ENCODE measurements around the gene NTRK3. TPM values are rescaled to one million over a fixed set of nuclear protein-coding genes. Genes with fewer than 3 reads are reported as not detected.

The NTRK3 gene
- total RNA-seq, 2 donors from 2014 or later: 4.2 to 7.2 TPM

DNA sequence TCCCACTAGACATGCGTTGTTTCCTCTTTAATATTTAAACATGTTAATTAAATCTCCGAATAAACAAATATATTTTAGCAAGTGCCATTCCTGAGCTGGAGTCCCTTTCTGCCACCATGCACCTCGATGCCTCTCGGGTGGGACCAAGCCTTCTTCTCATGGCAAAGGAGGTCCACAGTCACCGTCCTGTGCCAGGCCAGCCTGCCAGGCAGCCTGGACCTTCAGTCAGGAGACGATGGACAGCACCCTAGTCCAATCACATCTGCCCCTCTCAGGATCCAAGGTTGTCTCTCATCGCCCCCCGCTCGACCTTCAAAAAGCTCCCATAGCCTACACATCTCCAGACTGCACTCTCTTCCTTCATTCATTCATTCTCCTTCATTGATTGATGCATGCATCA, 22.6 kb downstream of the NTRK3 start:
- WGBS: 94% methylated on average over 9 of the region's 9 CpGs
- H3K4me3 ChIP-seq: no peak overlapping the region

DNA sequence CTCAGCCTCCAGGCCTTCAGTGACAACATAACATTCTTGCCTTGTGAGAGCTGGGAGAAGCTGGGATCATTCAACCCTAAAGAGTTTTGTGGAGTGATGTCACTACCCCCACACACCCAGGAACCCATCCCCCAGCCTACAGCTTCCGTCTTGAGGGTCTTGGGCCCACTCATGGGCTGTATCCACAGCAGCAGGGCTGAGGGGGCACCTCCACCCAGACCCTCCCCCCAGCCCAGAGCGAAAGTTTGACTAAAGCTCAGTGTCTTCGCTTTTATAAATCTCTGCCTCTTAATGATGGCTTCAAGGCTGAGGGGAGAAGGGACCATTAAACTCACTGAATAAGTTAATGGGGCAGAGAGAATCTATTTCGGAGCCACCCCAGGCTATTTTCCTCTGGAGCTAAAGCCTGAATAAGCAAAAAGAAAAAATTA, 23.8 kb downstream of the NTRK3 start:
- no peak for TF ChIP-seq POLR2AphosphoS5 (IDR thresholded peaks at IDR 0.05)
- TF ChIP-seq, protein P1, sequence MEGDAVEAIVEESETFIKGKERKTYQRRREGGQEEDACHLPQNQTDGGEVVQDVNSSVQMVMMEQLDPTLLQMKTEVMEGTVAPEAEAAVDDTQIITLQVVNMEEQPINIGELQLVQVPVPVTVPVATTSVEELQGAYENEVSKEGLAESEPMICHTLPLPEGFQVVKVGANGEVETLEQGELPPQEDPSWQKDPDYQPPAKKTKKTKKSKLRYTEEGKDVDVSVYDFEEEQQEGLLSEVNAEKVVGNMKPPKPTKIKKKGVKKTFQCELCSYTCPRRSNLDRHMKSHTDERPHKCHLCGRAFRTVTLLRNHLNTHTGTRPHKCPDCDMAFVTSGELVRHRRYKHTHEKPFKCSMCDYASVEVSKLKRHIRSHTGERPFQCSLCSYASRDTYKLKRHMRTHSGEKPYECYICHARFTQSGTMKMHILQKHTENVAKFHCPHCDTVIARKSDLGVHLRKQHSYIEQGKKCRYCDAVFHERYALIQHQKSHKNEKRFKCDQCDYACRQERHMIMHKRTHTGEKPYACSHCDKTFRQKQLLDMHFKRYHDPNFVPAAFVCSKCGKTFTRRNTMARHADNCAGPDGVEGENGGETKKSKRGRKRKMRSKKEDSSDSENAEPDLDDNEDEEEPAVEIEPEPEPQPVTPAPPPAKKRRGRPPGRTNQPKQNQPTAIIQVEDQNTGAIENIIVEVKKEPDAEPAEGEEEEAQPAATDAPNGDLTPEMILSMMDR (IDR thresholded peaks at IDR 0.05): no peak
- no peak for DNase-seq (ENCODE audit: low spot score)
- no peak overlapping the region for H3K4me3 ChIP-seq
- no peaks in the 10 kb centered on the region for H3K9me3 ChIP-seq
- intact Hi-C loops (cut with DNase I): no loop called here
- WGBS: 79% methylated on average over 4 of the region's 4 CpGs
- no peaks in the 10 kb centered on the region for H3K4me1 ChIP-seq (replicated peaks)
- H3K27ac ChIP-seq: no peak overlapping the region
- no peaks in the 10 kb centered on the region for H3K36me3 ChIP-seq
- no peaks in the 10 kb centered on the region for H3K27me3 ChIP-seq (replicated peaks; ENCODE audit: insufficient read depth)

More for the DNA sequence above, 22.6 kb downstream of the NTRK3 start:
- DNase-seq (ENCODE audit: low spot score): no peak
- no peaks in the 10 kb centered on the region for H3K4me1 ChIP-seq (replicated peaks)
- no peaks in the 10 kb centered on the region for H3K27me3 ChIP-seq (replicated peaks; ENCODE audit: insufficient read depth)
- H3K9me3 ChIP-seq: no peaks in the 10 kb centered on the region
- TF ChIP-seq, protein P1 (IDR thresholded peaks at IDR 0.05): no peak
- TF ChIP-seq POLR2AphosphoS5 (IDR thresholded peaks at IDR 0.05): no peak
- no peak for TF ChIP-seq POLR2A (IDR thresholded peaks at IDR 0.05)
- no peaks in the 10 kb centered on the region for H3K36me3 ChIP-seq
- no peak overlapping the region for H3K27ac ChIP-seq
- intact Hi-C loops (cut with DNase I): no loop called here

DNA sequence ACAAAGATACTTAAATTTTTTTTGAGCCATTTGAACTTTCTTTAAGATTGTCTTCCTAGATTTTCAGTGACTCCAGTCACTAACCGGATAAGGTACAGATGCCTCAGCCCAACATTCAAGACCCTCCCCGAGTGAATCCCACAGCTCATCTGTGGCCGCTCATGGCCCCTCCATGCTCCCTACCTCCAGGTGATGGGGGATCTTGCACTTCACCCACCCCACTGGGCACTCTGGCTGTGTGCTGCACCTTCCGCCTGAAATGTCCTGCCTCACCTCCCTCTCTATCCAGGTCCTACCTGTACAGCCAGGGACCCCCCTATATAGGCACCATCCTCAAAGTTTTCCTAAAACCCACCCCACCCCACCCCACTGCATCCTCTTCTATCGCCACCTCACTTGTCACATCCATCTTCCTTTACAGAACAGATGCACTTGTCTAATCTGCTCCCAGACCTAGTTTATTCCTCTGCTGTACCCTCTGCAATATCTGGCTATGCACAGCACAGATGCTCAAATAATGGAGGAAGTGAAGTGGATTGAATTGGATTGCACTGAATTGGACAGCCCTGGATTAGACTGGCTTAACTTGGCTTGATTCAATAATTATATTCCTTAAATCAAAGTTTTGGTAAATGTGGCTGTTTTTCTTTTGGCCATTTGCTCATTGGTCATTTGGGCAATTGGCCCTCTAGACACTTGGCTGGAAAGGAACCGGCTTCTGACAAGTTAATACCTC, 24.5 kb downstream of the NTRK3 start:
- TF ChIP-seq, protein P1 (IDR thresholded peaks at IDR 0.05): no peak
- no peak for TF ChIP-seq POLR2A (IDR thresholded peaks at IDR 0.05)
- no peak for TF ChIP-seq POLR2AphosphoS5 (IDR thresholded peaks at IDR 0.05)
- no peaks in the 10 kb centered on the region for H3K9me3 ChIP-seq
- intact Hi-C loops (cut with DNase I): no loop called here
- no peak overlapping the region for H3K4me3 ChIP-seq
- no peak overlapping the region for H3K27ac ChIP-seq
- WGBS: 94% methylated on average over 6 of the region's 6 CpGs
- no peaks in the 10 kb centered on the region for H3K27me3 ChIP-seq (replicated peaks; ENCODE audit: insufficient read depth)
- H3K4me1 ChIP-seq (replicated peaks): no peaks in the 10 kb centered on the region
- no peaks in the 10 kb centered on the region for H3K36me3 ChIP-seq
- DNase-seq (ENCODE audit: low spot score): no peak

DNA sequence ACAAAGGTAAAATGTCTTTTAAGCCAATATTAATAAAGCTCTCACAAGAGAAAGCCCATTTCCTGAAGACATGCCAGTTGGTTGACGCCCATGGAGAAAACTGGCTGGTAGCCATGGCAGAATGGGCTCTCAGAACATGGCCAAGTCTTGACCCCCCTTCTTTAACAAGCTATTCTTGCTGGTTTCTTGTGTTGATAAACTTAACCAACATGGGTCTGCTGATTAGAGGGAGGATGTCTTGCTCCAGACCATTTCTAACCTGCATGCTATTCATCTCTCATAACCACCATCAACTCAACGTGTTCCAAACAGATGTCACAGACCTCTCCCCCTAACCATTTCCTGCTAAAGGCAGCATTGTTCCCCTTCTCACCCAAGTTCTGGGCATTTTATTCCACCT, 25.7 kb downstream of the NTRK3 start:
- no peak overlapping the region for H3K4me3 ChIP-seq
- TF ChIP-seq POLR2AphosphoS5 (IDR thresholded peaks at IDR 0.05): no peak
- DNase-seq (ENCODE audit: low spot score): no peak
- no peaks in the 10 kb centered on the region for H3K36me3 ChIP-seq
- no peaks in the 10 kb centered on the region for H3K9me3 ChIP-seq
- 34% methylated on average over 2 of the region's 2 CpGs for WGBS
- no peaks in the 10 kb centered on the region for H3K27me3 ChIP-seq (replicated peaks; ENCODE audit: insufficient read depth)
- no peak overlapping the region for H3K27ac ChIP-seq
- intact Hi-C loops (cut with DNase I): no loop called here
- no peaks in the 10 kb centered on the region for H3K4me1 ChIP-seq (replicated peaks)

DNA sequence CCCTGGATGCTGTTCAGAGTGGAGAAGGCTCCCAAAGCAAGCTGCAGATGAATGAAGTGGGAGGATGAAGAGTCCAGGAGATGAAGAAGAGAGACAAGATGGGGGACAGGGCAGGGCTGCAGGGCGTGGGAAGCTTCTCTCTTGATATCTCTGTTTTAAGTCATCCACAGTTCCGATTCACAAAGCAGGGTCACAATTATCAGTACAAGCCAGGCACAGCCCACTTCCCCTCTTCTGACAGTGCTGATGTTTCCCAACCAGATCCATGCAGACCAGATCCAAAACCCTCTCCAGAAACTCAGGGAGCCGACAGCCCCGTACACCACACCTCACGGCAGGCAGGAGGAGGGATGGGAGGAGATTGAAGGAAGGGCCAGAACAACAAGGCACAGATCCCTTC, 31.1 kb downstream of the NTRK3 start:
- Histone ChIP-seq H3K27ac (no peak overlapping the region), H3K27me3 (replicated peaks; ENCODE audit: insufficient read depth) (no peaks in the 10 kb centered on the region), H3K4me3 (no peak overlapping the region), H3K36me3 (no peaks in the 10 kb centered on the region), H3K4me1 (replicated peaks) (no peaks in the 10 kb centered on the region), H3K9me3 (no peaks in the 10 kb centered on the region)
- no peak for TF ChIP-seq POLR2AphosphoS5 (IDR thresholded peaks at IDR 0.05)
- TF ChIP-seq POLR2A (IDR thresholded peaks at IDR 0.05): no peak
- TF ChIP-seq, protein P1 (IDR thresholded peaks at IDR 0.05): no peak
- 67% methylated on average over 4 of the region's 5 CpGs for WGBS
- DNase-seq (ENCODE audit: low spot score): no peak
- intact Hi-C loops (cut with DNase I): no loop called here

Data from prostate gland (tissue), 2 donors.